Measurements from ENCODE around the gene ATPAF1. TPM values are rescaled to one million over a fixed set of nuclear protein-coding genes. Genes with fewer than 3 reads are reported as not detected.

ATPAF1 gene
- 44.8 and 51.4 TPM in 2 replicates for total RNA-seq

GRCh38 chr1:46667782-46668760 lies at the start of gene ATPAF1:
Gene ATPAF1, minus strand, starts transcription at chr1:46668364. Its CDS starts 42 bp downstream, at chr1:46668322.

DNA sequence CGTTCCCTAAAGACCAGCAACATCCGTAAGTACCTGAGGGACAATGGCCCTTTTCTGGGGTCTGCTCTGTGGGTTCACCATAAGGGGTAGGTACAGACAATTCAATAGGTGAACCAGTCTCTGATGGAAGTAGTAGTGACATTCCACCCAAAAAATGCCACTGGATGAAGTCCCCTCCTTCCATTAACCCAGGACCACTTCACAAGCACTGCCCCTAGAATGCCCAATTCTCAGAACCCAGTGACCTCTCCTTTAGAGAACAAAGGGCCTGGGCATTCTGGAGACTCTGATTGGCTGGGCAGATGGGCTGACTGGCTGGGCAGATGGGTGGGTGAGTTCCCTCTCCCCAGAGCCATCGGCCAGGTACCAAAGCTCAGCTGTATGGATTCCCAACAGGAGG lies 3.4 kb upstream of the ATPAF1 start, which contains the start of gene TEX38:
TSS of gene TEX38 (plus strand) at position 301 of the 400 bp plus-strand sequence. CDS start at position 382, 81 bp downstream.

DNA sequence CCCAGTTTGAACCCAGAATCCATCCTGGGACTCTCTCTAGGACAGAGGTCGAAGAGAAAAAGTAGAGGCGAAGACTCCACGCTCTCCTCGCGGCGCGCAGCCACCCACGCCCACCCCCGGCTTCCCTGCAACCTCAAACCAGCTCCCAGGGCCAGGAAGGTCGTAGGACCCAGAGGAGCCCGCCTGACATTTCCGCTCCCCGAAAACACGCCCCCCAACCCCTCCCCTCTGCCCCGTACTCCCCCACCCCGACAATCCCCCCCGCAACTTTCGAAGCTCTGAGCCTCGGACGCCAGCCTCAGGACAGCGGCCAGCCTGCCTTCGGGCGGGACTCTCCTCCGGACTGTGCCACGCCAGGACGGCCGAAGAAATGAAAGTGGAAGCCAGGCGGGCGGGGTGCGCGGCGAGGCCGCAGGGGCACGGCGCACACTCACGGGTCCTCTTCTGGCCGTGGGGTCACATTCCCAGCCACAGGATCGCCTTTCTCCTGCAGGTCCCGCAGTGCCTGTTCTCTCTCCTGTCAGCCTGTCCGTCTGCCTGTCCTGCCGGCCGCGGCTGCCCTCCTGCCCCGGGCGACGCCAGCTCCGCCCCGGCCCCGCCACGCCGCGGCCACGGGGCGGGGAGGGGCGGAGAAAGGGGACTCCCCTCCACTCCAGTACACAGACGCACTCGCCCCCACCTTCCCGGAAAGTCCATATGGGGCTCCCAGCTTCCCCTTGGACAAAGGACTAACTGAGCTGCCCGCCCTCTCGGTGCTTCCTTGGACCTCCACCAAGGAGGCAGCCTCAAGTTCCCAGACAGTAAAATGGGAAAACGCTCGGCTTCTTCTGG lies 51.7 kb downstream of the ATPAF1 start, which contains the start of gene MOB3C:
TSS of gene MOB3C (minus strand) at position 535 of the 831 bp plus-strand sequence. CDS start 3,490 bp downstream, outside the sequence.

GRCh38 chr1:46603858-46604549 lies 64.2 kb downstream of the ATPAF1 start, which contains the start of gene MKNK1:
Gene MKNK1, minus strand, starts transcription at chr1:46604268. Its CDS starts 20,941 bp downstream, at chr1:46583327.

Other genes with a start within 250 kb of the ATPAF1 start
- not detected in 2 replicates for gene DMBX1, start 178.5 kb downstream of the ATPAF1 start, total RNA-seq
- gene KNCN, start 116.7 kb downstream of the ATPAF1 start, total RNA-seq, result not detected in 2 replicates
- gene MKNK1, start 64.1 kb downstream of the ATPAF1 start, total RNA-seq, result 19.9 and 21.6 TPM in 2 replicates
- 11.3 and 13.7 TPM in 2 replicates for gene MOB3C, start 51.6 kb downstream of the ATPAF1 start, total RNA-seq
- not detected in 2 replicates for gene TEX38, start 3.5 kb upstream of the ATPAF1 start, total RNA-seq
- 33.3 and 62.9 TPM in 2 replicates for gene EFCAB14, start 50.8 kb upstream of the ATPAF1 start, total RNA-seq
- not detected in 2 replicates for gene CYP4B1, start 130.7 kb upstream of the ATPAF1 start, total RNA-seq

Data from smooth muscle cell of the umbilical artery (primary cell).